GM21825 (cell line): ENCODE measurements around the gene CNOT10.
"Not testable (repeated sequence)": the region's sequence is repeated elsewhere in the genome, so short reads cannot be mapped to it uniquely, and the experiment has no call there.

ENCODE experiments used
- ATAC-seq: cut with Tn5 transposase; IDR thresholded peaks from one replicate; pipeline ENCODE4 v1.9.1; 2021; ENCODE audit warnings: mild to moderate bottlenecking, moderate library complexity; ENCODE audit not compliant: unreplicated experiment

Gene CNOT10

GRCh38 chr3:32751377-32751776 lies 66.4 kb downstream of the CNOT10 start:
- ATAC-seq = no peak

- ATAC-seq = no peak
Observed at GRCh38 chr3:32755761-32756160, 70.8 kb downstream of the CNOT10 start.

GRCh38 chr3:32757618-32758374 lies 72.8 kb downstream of the CNOT10 start:
- ATAC-seq = no peak

- no peak for ATAC-seq
Observed at GRCh38 chr3:32758375-32758753, 73.4 kb downstream of the CNOT10 start.

GRCh38 chr3:32759342-32759741 lies 74.4 kb downstream of the CNOT10 start:
- ATAC-seq = no peak

GRCh38 chr3:32764481-32764880 lies 79.5 kb downstream of the CNOT10 start:
- ATAC-seq = no peak

- ATAC-seq = no peak
Observed at GRCh38 chr3:32778389-32778788, 93.4 kb downstream of the CNOT10 start.

GRCh38 chr3:32780071-32780734 lies 95.2 kb downstream of the CNOT10 start:
- no peak for ATAC-seq

GRCh38 chr3:32780735-32781210 lies 95.8 kb downstream of the CNOT10 start:
- ATAC-seq = peak; percentile 37

GRCh38 chr3:32781211-32781968 lies 96.4 kb downstream of the CNOT10 start:
- ATAC-seq = peak; percentile 96

- ATAC-seq = not testable (repeated sequence)
Observed at GRCh38 chr3:32781969-32782270, 96.9 kb downstream of the CNOT10 start.

- no peak for ATAC-seq
Observed at GRCh38 chr3:32782407-32782806, 97.4 kb downstream of the CNOT10 start.

GRCh38 chr3:32791833-32792232 lies 106.8 kb downstream of the CNOT10 start:
- ATAC-seq = no peak

- no peak for ATAC-seq
Observed at GRCh38 chr3:32794487-32795308, 109.7 kb downstream of the CNOT10 start.

GRCh38 chr3:32796384-32796950 lies 111.5 kb downstream of the CNOT10 start:
- ATAC-seq = not testable (repeated sequence)

- ATAC-seq = no peak
Observed at GRCh38 chr3:32797776-32798175, 112.8 kb downstream of the CNOT10 start.

GRCh38 chr3:32801440-32801839 lies 116.5 kb downstream of the CNOT10 start:
- ATAC-seq = not testable (repeated sequence)

- ATAC-seq = peak; percentile 81
Observed at GRCh38 chr3:32813180-32813579, 128.2 kb downstream of the CNOT10 start.

- no peak for ATAC-seq
Observed at GRCh38 chr3:32814361-32814760, 129.4 kb downstream of the CNOT10 start.

- no peak for ATAC-seq
Observed at GRCh38 chr3:32815841-32816438, 131.0 kb downstream of the CNOT10 start.
